ENCODE measurements around the gene ATG4C.

- TF ChIP-seq, protein P1, sequence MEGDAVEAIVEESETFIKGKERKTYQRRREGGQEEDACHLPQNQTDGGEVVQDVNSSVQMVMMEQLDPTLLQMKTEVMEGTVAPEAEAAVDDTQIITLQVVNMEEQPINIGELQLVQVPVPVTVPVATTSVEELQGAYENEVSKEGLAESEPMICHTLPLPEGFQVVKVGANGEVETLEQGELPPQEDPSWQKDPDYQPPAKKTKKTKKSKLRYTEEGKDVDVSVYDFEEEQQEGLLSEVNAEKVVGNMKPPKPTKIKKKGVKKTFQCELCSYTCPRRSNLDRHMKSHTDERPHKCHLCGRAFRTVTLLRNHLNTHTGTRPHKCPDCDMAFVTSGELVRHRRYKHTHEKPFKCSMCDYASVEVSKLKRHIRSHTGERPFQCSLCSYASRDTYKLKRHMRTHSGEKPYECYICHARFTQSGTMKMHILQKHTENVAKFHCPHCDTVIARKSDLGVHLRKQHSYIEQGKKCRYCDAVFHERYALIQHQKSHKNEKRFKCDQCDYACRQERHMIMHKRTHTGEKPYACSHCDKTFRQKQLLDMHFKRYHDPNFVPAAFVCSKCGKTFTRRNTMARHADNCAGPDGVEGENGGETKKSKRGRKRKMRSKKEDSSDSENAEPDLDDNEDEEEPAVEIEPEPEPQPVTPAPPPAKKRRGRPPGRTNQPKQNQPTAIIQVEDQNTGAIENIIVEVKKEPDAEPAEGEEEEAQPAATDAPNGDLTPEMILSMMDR (IDR thresholded peaks at IDR 0.05; ENCODE audit: low read length) = peak; percentile 65
- no peak for TF ChIP-seq EZH2 (IDR thresholded peaks at IDR 0.05; ENCODE audit: borderline replicate concordance, low read length)
Measured at GRCh38 chr1:62841587-62842169, 57.7 kb downstream of the ATG4C start.
